Caco-2 (cell line): ENCODE results near the gene TMEM131. TPM values are rescaled to one million over a fixed set of nuclear protein-coding genes. Genes with fewer than 3 reads are reported as not detected.

Experiments
- BruUV-seq: library from RNA; stranded (reverse); fragments of 400-500 nt; replicated peaks from 2 replicates; lab custom pipeline; 2021; lab: Mats Ljungman, UMichigan
- CTCF ChIA-PET: fragments of 300-600 bp; sonication (Branson Sonifier 250); formaldehyde crosslinking; loops from one replicate; lab custom pipeline; 2022; ENCODE audit warnings: antibody characterized with exemption; lab: Charles Lee
- POLR2A ChIA-PET: fragments of 300-600 bp; sonication (Branson Sonifier 250); formaldehyde crosslinking; loops from one replicate; lab custom pipeline; 2022; ENCODE audit warnings: antibody characterized with exemption; lab: Charles Lee
- DNase-seq, 2 experiments: peaks; one replicate each; pipeline versions ENCODE4 v3.0.0 to v3.0.0-alpha.2; 2020 to 2022
- H3K27me3 ChIP-seq: replicated peaks from 2 replicates; pipeline ENCODE4 v1.6.0; 2011; ENCODE audit warnings: low read length; ENCODE audit not compliant: control insufficient read depth, insufficient read depth
- H3K36me3 ChIP-seq: 2 replicates; pipeline ENCODE4 v1.5.1; 2011; ENCODE audit warnings: low read length; ENCODE audit not compliant: control insufficient read depth, insufficient read depth
- H3K4me1 ChIP-seq: fragments of 250-450 bp; sonication (Bioruptor Pico); 2 replicates; pipeline ENCODE4 v1.5.1; 2020; ENCODE audit warnings: mild to moderate bottlenecking
- H3K4me3 ChIP-seq: 2 replicates; pipeline ENCODE4 v1.5.1; 2011; ENCODE audit warnings: low read depth, mild to moderate bottlenecking, control low read depth, low read length
- H3K9me3 ChIP-seq: fragments of 250-450 bp; sonication (Bioruptor Pico); 2 replicates; pipeline ENCODE4 v1.5.1; 2020; ENCODE audit warnings: mild to moderate bottlenecking, moderate library complexity
- H3K27ac Mint-ChIP-seq: one replicate; pipeline ENCODE4 v1.8.0; 2022; ENCODE audit warnings: mixed read lengths; ENCODE audit not compliant: unreplicated experiment
- H3K27me3 Mint-ChIP-seq: one replicate; pipeline ENCODE4 v1.8.0; 2022; ENCODE audit warnings: mixed read lengths; ENCODE audit not compliant: insufficient read depth, unreplicated experiment
- H3K36me3 Mint-ChIP-seq: one replicate; pipeline ENCODE4 v1.8.0; 2022; ENCODE audit warnings: mild to moderate bottlenecking, mixed read lengths; ENCODE audit not compliant: insufficient read depth, unreplicated experiment
- H3K4me1 Mint-ChIP-seq: one replicate; pipeline ENCODE4 v1.8.0; 2022; ENCODE audit warnings: low read depth, mixed read lengths; ENCODE audit not compliant: unreplicated experiment
- H3K4me3 Mint-ChIP-seq: one replicate; pipeline ENCODE4 v1.8.0; 2022; ENCODE audit warnings: mild to moderate bottlenecking, moderate library complexity, mixed read lengths; ENCODE audit not compliant: unreplicated experiment
- H3K9me3 Mint-ChIP-seq: one replicate; pipeline ENCODE4 v1.8.0; 2022; ENCODE audit warnings: mixed read lengths; ENCODE audit not compliant: unreplicated experiment
- intact Hi-C: fragments of 100-400 bp; cut with micrococcal nuclease; formaldehyde crosslinking; loops from one replicate; pipeline ENCODE4 v1.10.0; 2022; ENCODE audit not compliant: unreplicated experiment
- total RNA-seq: library from RNA; stranded (reverse); gene quantifications from 2 replicates; pipeline ENCODE4 v1.2.3, GENCODE V29; 2022
- TF ChIP-seq, protein P1 (sequence below), 2 experiments: fragments of 200-600 bp in 1 of 2; IDR thresholded peaks; 1 replicate in 1 of 2; 2 replicates in 1 of 2; pipeline versions ENCODE4 v1.5.1 to v1.8.0; 2011 to 2022; ENCODE audit warnings: antibody characterized with exemption in 1 of 2, control low read depth in 1 of 2, inconsistent platforms in 1 of 2, low read depth in 1 of 2, low read length in 1 of 2, mild to moderate bottlenecking in 1 of 2, moderate library complexity in 1 of 2; ENCODE audit not compliant: insufficient read depth in 1 of 2, severe bottlenecking in 1 of 2, unreplicated experiment in 1 of 2

TMEM131 gene
- total RNA-seq, 1 experiment from 2014 or later, result 36.3 TPM

DNA sequence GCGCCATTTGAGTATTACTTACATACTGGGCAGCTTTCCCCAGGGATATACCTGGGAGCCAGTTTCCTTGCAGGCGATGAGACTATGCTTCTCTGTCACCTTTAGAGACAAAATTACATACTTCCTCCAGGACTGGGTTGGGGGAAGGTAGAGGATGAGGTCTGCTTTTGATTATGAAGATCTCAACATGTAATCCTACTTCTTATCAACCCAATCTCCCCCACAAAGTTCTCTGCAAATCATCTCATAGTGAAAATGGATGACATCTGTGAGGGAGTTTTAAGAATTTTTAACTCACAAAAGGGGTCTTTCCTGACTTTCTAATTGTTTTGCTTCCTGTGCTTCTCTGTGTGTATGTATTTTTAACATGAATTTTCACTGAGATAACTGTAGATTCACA lies 81.9 kb downstream of the TMEM131 start:
- Histone ChIP-seq H3K27me3 (no peaks in the 10 kb centered on the region), H3K9me3 (no peaks in the 10 kb centered on the region), H3K4me3 (no peak overlapping the region), H3K36me3 (no peaks in the 10 kb centered on the region), H3K4me1 (peaks cover 10% of the 10 kb centered on the region)
- ChIA-PET CTCF (no interaction called here), POLR2A (no interaction called here)
- no peak for DNase-seq
- intact Hi-C loops, result loop anchor here (5.0 kb wide), 1 partner anchor 38 kb away; no protein-coding TSS in a partner anchor
- Mint-ChIP-seq H3K9me3 (peaks cover 9% of the 10 kb centered on the region), H3K36me3 (no peaks in the 10 kb centered on the region), H3K4me3 (no peak overlapping the region), H3K27ac (no peak overlapping the region), H3K27me3 (no peaks in the 10 kb centered on the region), H3K4me1 (peaks cover 19% of the 10 kb centered on the region)
- no TSS peak for BruUV-seq
- TF ChIP-seq, protein P1, sequence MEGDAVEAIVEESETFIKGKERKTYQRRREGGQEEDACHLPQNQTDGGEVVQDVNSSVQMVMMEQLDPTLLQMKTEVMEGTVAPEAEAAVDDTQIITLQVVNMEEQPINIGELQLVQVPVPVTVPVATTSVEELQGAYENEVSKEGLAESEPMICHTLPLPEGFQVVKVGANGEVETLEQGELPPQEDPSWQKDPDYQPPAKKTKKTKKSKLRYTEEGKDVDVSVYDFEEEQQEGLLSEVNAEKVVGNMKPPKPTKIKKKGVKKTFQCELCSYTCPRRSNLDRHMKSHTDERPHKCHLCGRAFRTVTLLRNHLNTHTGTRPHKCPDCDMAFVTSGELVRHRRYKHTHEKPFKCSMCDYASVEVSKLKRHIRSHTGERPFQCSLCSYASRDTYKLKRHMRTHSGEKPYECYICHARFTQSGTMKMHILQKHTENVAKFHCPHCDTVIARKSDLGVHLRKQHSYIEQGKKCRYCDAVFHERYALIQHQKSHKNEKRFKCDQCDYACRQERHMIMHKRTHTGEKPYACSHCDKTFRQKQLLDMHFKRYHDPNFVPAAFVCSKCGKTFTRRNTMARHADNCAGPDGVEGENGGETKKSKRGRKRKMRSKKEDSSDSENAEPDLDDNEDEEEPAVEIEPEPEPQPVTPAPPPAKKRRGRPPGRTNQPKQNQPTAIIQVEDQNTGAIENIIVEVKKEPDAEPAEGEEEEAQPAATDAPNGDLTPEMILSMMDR (IDR thresholded peaks at IDR 0.05; ENCODE audit: insufficient read depth in 1 of 2, low read depth in 1 of 2, low read length in 1 of 2, severe bottlenecking in 1 of 2, unreplicated experiment in 1 of 2), result no peak

DNA sequence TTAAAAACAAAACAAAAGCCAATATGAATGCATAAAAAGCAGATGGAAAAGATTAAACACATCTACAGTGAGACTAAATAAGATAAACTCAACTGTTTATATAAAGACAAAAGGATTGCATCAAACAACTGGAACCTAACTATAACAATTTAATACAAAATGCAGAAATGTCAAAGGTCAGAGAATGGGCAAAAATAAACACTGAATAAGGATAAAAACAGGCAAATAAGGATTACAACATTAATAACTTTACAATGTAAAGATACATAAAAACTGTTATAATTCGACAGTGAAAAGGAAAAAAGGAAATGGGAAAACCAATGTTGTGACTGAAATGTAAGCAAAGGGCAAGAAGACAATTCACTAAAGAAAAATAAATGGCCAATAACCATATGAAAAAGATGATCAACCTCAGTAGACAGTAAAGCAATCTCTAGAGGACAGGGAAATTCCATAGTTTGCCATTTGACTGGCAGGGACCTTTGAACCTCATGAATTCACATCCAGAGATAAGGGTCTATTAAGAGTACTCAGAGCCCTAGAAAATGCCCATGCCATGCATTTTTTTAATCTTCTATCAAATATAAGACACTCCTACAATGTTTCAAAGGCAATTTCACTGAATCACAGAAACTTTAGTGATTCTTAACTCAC lies 83.7 kb downstream of the TMEM131 start:
- intact Hi-C loops, result loop anchor here (5.0 kb wide), 1 partner anchor 40 kb away; no protein-coding TSS in a partner anchor

DNA sequence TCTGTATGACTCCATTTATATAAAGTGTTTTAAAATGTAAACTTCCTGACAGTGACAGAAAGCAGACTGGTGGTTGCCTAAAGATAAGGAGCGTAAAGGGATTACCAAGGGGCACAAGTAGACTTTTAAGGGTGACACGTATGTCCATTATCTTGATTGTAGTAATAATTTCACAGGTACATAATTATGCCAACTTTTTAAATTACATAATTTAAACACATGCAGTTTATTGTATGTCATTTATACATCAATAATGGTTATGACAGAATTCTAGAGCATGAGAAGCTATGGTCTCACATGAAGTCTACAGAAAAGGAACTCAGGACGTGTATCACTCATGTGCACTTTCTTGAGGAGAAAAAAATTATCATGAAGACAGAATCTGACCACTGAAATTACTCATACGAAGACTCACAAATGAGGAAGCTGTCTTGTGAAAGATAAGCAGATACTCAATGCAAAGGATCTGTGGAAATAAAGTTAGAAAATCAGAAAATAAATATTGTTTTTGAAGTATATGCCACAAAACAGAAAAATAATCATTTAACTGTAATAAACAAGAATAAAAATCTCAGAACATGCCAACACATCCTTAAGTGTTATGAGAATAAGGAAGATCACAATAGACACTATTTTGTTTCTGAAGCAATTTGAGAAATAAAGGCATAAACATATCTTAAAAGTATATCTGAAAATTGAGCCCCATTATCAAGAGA lies 84.4 kb downstream of the TMEM131 start:
- POLR2A ChIA-PET, result no interaction called here
- CTCF ChIA-PET, result no interaction called here
- no peak overlapping the region for H3K4me3 Mint-ChIP-seq
- H3K4me3 ChIP-seq, result no peak overlapping the region
- H3K9me3 ChIP-seq, result no peaks in the 10 kb centered on the region
- intact Hi-C loops, result loop anchor here (5.0 kb wide), 1 partner anchor 41 kb away; no protein-coding TSS in a partner anchor
- H3K27ac Mint-ChIP-seq, result peak overlapping the region; percentile 58
- peaks cover 19% of the 10 kb centered on the region for H3K4me1 Mint-ChIP-seq
- TF ChIP-seq, protein P1 (IDR thresholded peaks at IDR 0.05; ENCODE audit: insufficient read depth in 1 of 2, low read depth in 1 of 2, low read length in 1 of 2, severe bottlenecking in 1 of 2, unreplicated experiment in 1 of 2), result no peak
- H3K36me3 ChIP-seq, result no peaks in the 10 kb centered on the region
- BruUV-seq, result no TSS peak
- peaks cover 10% of the 10 kb centered on the region for H3K4me1 ChIP-seq
- no peak for DNase-seq
- no peaks in the 10 kb centered on the region for H3K36me3 Mint-ChIP-seq
- no peaks in the 10 kb centered on the region for H3K27me3 ChIP-seq
- H3K27me3 Mint-ChIP-seq, result no peaks in the 10 kb centered on the region
- peaks cover 9% of the 10 kb centered on the region for H3K9me3 Mint-ChIP-seq

More for the DNA sequence above, 83.7 kb downstream of the TMEM131 start:
- H3K27me3 Mint-ChIP-seq, result no peaks in the 10 kb centered on the region
- TF ChIP-seq, protein P1 (IDR thresholded peaks at IDR 0.05; ENCODE audit: insufficient read depth in 1 of 2, low read depth in 1 of 2, low read length in 1 of 2, severe bottlenecking in 1 of 2, unreplicated experiment in 1 of 2), result no peak
- H3K36me3 Mint-ChIP-seq, result no peaks in the 10 kb centered on the region
- ChIA-PET CTCF (no interaction called here), POLR2A (no interaction called here)
- peaks cover 10% of the 10 kb centered on the region for H3K4me1 ChIP-seq
- no peaks in the 10 kb centered on the region for H3K36me3 ChIP-seq
- H3K27ac Mint-ChIP-seq, result peak overlapping the region; percentile 58
- H3K9me3 ChIP-seq, result no peaks in the 10 kb centered on the region
- no peak overlapping the region for H3K4me3 Mint-ChIP-seq
- peaks cover 19% of the 10 kb centered on the region for H3K4me1 Mint-ChIP-seq
- peaks cover 9% of the 10 kb centered on the region for H3K9me3 Mint-ChIP-seq
- H3K4me3 ChIP-seq, result no peak overlapping the region
- BruUV-seq, result no TSS peak
- no peaks in the 10 kb centered on the region for H3K27me3 ChIP-seq
- DNase-seq, result no peak
